Right atrium auricular region (tissue), 2 donors: ENCODE results near the gene TREM1. TPM values are rescaled to one million over a fixed set of nuclear protein-coding genes. Genes with fewer than 3 reads are reported as not detected.

Experiments
- DNase-seq: peaks from one replicate; pipeline ENCODE4 v3.0.0-alpha.2; 2019; ENCODE audit warnings: low spot score
- H3K27ac ChIP-seq, 2 donors: fragments of 200-600 bp; sonication (generic); 1 replicate in 1 of 2; 2 replicates in 1 of 2; pipeline ENCODE4 v1.5.1; 2016 to 2019
- H3K27me3 ChIP-seq, 2 donors: fragments of 200-600 bp; sonication (generic); one replicate each; pipeline versions ENCODE4 v1.5.1 to v1.6.0; 2017 to 2019
- H3K36me3 ChIP-seq: fragments of 200-600 bp; sonication (generic); one replicate; pipeline ENCODE4 v1.5.1; 2016
- H3K4me1 ChIP-seq, 2 donors: fragments of 200-600 bp; sonication (generic); one replicate each; pipeline versions ENCODE4 v1.5.1 to v1.6.0; 2017 to 2019
- H3K4me3 ChIP-seq, 2 donors: fragments of 200-600 bp; sonication (generic); 1 replicate in 1 of 2; 2 replicates in 1 of 2; pipeline ENCODE4 v1.5.1; 2017 to 2019; ENCODE audit warnings: mild to moderate bottlenecking in 1 of 2, moderate library complexity in 1 of 2
- H3K9me3 ChIP-seq, 2 donors: fragments of 200-600 bp; sonication (generic); one replicate each; pipeline ENCODE4 v1.5.1; 2019
- CTCF ChIP-seq, 2 donors: fragments of 200-600 bp; sonication (generic); IDR thresholded peaks; one replicate each; pipeline ENCODE4 v1.5.1; 2019; ENCODE audit warnings: antibody characterized with exemption in 2 of 2
- total RNA-seq, 2 donors: library from RNA; depleted of rRNA; stranded (reverse); fragments of >200 nt; gene quantifications; one replicate each; pipeline ENCODE4 v1.1.0, GENCODE V29; 2016

TREM1 gene
- total RNA-seq, 2 donors from 2014 or later, result 2.9 TPM; not detected in 1

- no peak for DNase-seq
- Histone ChIP-seq H3K36me3 (no peaks in the 10 kb centered on the region), H3K27ac (no peak overlapping the region), H3K9me3 (no peaks in the 10 kb centered on the region), H3K4me1 (no peaks in the 10 kb centered on the region), H3K27me3 (no peaks in the 10 kb centered on the region), H3K4me3 (no peak overlapping the region)
- no peak for TF ChIP-seq CTCF (IDR thresholded peaks at IDR 0.05)
Observed at GRCh38 chr6:41228616-41229015, 57.9 kb downstream of the TREM1 start.

DNA sequence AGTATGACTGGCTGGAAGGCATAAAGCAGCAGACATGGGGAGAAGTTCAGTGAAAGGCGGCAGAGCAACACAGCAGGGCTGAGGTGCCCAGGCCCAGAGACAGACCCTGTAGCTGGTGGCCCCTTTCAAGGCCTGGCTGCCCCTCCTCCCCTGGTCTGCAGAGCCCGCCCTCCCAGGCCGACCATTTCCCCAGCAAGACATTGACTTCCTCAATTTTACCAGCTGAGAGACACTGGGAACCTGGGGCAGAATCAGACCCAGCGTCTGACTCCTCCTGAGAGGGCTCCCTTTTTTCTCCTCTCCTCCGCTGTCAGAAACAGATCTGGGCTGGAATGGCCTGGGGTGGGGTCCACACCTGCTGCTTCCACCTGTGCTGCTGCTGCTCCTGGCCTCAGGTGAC, 58.4 kb downstream of the TREM1 start, which contains the start of gene TREML4:
TSS of gene TREML4 (plus strand) at position 254 of the 400 bp plus-strand sequence. CDS start at position 333, 79 bp downstream.
- no peak for DNase-seq
- Histone ChIP-seq H3K9me3 (no peaks in the 10 kb centered on the region), H3K27ac (no peak within 1 kb of the TSS), H3K36me3 (no peaks in the 10 kb centered on the region), H3K4me3 (no peak within 1 kb of the TSS), H3K4me1 (no peaks in the 10 kb centered on the region), H3K27me3 (no peaks in the 10 kb centered on the region)
- TF ChIP-seq CTCF (IDR thresholded peaks at IDR 0.05), result no peak

DNA sequence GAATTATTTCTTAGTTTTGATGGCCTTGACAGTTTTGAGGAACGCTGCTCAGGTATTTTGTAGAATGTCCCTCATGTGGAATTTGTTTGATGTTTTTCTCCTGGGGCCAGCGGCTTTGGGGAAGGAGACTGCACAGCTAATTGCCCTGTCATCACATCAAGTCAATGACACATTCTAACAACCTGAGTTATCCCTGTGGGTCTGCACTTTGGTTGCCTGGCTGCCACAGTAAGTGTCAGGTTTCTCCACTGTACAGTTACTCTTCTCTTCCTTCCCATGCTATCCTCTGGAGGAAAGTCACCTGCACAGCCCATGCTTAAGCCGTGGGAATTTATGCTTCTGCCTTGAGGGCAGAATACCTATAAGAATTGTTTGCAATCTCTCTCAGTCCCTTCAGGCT, 59.7 kb downstream of the TREM1 start:
- TF ChIP-seq CTCF (IDR thresholded peaks at IDR 0.05), result no peak

GRCh38 chr6:41224800-41225199, 61.7 kb downstream of the TREM1 start:
- H3K27me3 ChIP-seq, result no peaks in the 10 kb centered on the region
- peaks cover 0 to 8% of the 10 kb centered on the region in 2 donors for H3K9me3 ChIP-seq
- no peak overlapping the region for H3K4me3 ChIP-seq
- H3K4me1 ChIP-seq, result no peaks in the 10 kb centered on the region
- no peak overlapping the region for H3K27ac ChIP-seq
- DNase-seq, result no peak
- H3K36me3 ChIP-seq, result no peaks in the 10 kb centered on the region
- TF ChIP-seq CTCF (IDR thresholded peaks at IDR 0.05), result no peak

More for the DNA sequence above, 59.7 kb downstream of the TREM1 start:
- no peaks in the 10 kb centered on the region for H3K36me3 ChIP-seq
- no peak overlapping the region for H3K27ac ChIP-seq
- H3K27me3 ChIP-seq, result no peaks in the 10 kb centered on the region
- H3K4me1 ChIP-seq, result no peaks in the 10 kb centered on the region
- H3K4me3 ChIP-seq, result no peak overlapping the region
- no peak for DNase-seq
- no peaks in the 10 kb centered on the region for H3K9me3 ChIP-seq

Other genes with a start within 250 kb of the TREM1 start
- under 1 TPM; 0.43 to 0.96 TPM for gene UNC5CL, start 247.5 kb downstream of the TREM1 start, total RNA-seq
- not detected for gene TSPO2, start 244.2 kb downstream of the TREM1 start, total RNA-seq
- gene APOBEC2, start 233.5 kb downstream of the TREM1 start, total RNA-seq, result 100 to 1,000 TPM; 130 to 245 TPM
- 10 to 100 TPM in 1 of 2 donors, 1 to 10 TPM in 1; 9.4 to 13.4 TPM for gene OARD1, start 214.3 kb downstream of the TREM1 start, total RNA-seq
- 1 to 10 TPM; 8.2 to 9.9 TPM for gene NFYA, start 213.7 kb downstream of the TREM1 start, total RNA-seq
- not detected for gene TREML1, start 132.3 kb downstream of the TREM1 start, total RNA-seq
- 1 to 10 TPM; 1.6 to 7.0 TPM for gene TREM2, start 123.6 kb downstream of the TREM1 start, total RNA-seq
- gene TREML2, start 85.5 kb downstream of the TREM1 start, total RNA-seq, result under 1 TPM in 1 of 2 donors, not detected in 1; 0.12 TPM
- not detected for gene TREML4, start 58.3 kb downstream of the TREM1 start, total RNA-seq
- gene NCR2, start 48.9 kb upstream of the TREM1 start, total RNA-seq, result not detected